ENCODE results near the gene FFAR4.
"Not testable (repeated sequence)": the region's sequence is repeated elsewhere in the genome, so short reads cannot be mapped to it uniquely, and the experiment has no call there.

Gene FFAR4

DNA sequence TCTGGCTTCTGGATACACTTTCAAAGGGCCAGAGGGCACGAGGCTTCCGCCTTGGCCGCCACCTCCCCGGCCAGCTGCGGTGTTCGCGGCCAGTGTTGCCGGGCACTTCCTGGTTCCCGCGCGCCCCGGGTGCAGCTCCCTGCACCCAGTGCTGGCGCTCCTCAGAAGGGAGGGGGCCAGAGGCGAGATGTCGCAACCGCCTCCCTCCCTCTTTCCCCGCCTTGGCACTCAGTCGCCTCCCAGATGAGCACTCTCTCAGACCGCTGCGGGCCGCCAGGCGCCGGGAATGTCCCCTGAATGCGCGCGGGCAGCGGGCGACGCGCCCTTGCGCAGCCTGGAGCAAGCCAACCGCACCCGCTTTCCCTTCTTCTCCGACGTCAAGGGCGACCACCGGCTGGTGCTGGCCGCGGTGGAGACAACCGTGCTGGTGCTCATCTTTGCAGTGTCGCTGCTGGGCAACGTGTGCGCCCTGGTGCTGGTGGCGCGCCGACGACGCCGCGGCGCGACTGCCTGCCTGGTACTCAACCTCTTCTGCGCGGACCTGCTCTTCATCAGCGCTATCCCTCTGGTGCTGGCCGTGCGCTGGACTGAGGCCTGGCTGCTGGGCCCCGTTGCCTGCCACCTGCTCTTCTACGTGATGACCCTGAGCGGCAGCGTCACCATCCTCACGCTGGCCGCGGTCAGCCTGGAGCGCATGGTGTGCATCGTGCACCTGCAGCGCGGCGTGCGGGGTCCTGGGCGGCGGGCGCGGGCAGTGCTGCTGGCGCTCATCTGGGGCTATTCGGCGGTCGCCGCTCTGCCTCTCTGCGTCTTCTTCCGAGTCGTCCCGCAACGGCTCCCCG, at the start of gene FFAR4:
FFAR4 (plus strand) TSS at position 231 of the 842 bp plus-strand sequence; CDS start at position 287, 56 bp downstream.
- no peak for DNase-seq

DNA sequence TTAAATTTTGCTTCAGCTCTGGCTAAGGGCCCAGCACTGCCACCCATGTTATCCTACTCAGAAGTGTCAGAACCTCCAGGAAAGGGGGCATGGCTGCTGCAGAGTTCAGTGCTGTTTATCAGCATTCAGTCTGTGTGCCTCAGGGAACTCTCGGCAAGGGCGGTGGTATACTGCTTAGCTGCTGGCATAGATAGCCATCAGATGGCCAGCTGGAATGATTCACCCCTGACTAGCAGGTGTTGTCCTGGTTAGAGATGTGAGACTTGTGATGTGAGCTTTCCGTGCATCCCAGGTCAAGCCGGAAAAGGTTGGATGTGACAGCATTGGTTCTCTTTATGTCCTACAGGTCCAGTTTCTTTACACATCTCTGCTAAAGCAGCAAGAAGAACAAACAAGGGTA, 47.9 kb upstream of the FFAR4 start:
- no peak for DNase-seq

DNA sequence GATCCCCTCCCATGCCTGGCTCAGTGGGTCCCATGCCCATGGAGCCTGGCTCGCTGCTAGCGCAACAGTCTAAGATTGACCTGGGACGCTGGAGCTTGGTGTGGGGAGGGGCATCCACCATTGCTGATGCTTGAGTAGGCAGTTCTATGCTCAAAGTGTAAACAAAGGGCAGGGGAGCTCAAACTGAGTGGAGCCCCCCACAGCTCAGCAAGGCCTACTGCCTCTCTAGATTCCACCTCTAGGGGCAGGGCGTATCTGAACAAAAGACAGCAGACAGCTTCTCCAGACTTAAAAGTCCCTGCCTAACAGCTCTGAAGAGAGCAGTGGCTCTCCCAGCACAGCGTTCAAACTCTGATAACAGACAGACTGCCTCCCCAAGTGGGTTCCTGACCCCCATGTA, 31.2 kb upstream of the FFAR4 start:
- DNase-seq = no peak

DNA sequence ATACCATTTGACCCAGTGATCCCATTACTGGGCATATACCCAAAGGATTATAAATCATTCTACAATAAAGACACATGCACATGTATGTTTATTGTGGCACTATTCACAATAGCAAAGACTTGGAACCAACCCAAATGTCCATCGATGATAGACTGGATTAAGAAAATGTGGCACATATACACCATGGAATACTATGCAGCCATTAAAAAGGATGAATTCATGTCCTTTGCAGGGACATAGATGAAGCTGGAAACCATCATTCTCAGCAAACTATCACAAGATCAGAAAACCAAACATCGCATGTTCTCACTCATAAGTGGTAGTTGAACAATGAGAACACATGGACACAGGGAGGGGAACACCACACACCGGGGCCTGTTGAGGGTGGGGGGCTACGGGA, 25.6 kb upstream of the FFAR4 start:
- DNase-seq = not testable (repeated sequence)

DNA sequence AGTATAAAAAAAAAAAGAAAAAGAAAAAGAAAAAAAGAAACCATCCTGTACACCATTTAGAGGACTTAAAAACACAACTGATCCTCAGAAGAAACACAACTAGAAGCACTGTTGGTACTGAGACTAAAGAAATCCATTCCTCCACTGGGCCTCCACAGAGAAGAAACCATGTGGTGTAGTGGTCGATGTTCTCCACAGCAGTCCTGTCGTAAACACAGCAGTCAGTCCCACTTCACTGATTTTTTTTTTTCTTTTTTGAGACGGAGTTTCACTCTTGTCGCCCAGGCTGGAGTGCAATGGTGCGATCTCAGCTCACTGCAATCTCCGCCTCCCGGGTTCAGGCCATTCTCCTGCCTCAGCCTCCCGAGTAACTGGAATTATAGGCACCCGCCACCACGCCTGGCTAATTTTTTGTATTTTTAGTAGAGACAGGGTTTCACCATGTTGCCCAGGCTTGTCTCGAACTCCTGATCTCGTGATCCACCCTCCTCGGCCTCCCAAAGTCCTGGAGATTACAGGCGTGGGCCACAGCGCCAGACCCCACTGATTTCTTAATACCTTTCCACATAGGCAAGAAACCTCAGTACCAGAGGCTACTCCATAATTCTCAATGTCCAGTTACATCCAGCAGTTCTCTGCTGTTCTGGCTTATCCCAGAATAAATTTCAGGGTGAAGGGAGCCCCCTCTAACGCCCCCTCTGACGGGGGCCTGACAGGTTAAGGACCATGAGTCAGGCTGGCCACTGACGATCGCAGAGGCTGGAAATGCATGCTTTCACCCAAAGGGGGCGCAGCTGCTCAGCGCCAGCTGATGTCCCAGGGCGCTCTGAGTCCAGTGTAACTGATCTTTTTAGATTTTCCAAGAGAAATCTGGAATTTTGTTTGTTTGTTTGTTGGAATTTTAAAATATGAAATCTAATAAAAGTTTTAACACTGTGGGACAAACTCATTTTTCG, 24.8 kb upstream of the FFAR4 start:
- peak; percentile 4 for DNase-seq

DNA sequence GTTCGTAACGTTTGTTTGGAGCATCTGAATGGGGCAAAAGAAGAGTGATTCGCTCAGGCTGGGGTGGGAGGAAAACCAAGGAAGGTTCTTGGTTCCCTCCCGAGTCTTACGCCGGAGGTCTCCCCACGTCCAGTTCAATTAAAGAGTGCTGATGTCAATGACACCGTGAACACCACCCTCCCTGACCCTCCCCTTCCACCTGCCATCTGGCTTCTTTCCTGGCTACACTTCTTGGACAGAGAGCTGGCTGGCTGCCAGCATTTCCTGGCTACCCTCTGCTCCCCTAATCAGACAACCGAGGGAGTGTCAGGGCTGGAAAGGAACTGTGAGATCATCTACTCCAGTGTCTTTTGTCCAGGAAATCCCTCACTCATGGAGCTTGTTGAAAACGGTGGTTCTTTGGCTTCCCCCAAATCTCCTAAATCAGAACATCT, 24.1 kb upstream of the FFAR4 start:
- no peak for DNase-seq

DNA sequence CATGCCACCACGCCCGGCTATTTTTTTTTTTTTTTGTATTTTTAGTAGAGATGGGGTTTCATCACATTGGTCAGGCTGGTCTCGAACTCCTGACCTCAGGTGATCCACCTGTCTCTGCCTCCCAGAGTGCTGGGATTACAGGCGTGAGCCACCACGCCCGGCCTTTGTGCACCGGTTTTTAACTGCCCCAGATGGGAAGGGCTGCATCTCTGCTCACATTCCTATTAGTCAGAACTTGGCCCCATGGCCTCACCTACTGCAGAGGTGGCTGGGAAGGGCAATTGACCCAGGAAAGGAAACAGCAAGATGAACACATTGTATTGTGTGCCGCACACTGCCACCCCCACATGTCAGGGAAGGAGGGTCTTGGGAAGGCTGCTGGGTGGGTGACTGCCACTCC, 19.5 kb upstream of the FFAR4 start:
- not testable (repeated sequence) for DNase-seq

GRCh38 chr10:93547522-93547921, 18.9 kb upstream of the FFAR4 start:
- DNase-seq = no peak

GRCh38 chr10:93548376-93549071, 17.9 kb upstream of the FFAR4 start:
- no peak for DNase-seq

DNA sequence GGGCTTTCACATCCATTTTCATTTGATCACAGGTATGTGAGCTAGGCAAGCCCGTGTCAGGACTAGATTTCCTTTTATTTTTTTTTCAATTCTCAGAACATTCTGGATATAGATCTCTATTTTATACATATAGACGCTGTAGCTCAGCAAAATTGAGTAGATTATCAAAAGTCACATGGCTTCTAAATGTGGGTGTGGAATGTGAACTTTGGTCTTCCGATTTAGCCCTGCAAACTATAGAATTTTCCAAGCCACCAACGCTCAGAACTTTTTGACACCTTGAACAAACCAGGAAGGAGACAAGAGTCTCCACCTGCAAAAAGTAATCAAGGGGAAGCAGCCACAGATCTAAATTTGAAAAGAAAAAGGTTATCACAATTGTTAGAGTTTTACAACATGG, 15.9 kb upstream of the FFAR4 start:
- no peak for DNase-seq

GRCh38 chr10:93552780-93553179, 13.7 kb upstream of the FFAR4 start:
- no peak for DNase-seq

DNA sequence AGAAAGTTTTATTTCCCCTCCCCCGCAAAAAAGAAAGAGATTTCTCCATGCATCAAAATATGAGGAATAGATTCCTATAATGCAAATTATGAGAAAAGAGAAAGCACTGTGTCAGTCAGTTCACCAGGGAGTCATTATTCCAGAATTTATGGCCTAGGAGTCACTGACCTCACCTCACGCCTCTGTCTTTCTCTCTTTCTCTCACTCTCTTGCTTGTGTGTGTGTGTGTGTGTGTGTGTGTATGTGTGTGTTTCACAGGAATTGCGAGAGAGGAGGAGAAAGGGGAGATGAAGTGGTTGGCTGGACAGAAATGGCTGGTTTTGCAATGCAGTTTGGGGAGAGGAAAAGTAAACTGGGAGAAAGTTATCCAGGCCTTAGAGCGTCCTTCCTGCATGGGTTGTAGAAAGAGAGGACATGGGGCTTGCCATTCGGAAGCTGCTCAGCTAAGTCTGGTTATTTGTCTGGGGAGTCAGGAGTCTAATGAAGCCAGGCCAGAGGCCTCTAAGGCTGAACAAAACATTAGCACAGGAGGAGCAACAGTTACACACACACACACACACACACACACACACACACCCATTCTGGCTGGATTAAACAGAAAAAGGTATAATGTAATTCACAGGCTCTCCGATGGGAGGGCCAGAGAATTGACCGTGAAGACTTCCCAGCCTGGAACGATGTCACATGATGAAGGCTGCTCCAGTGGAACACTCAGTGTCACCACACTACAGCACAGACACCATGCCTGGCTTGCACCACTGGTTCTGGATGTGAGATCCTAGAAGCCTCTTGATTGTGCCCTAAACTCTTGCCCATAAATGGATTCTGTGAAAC, 12.8 kb upstream of the FFAR4 start:
- no peak for DNase-seq

DNA sequence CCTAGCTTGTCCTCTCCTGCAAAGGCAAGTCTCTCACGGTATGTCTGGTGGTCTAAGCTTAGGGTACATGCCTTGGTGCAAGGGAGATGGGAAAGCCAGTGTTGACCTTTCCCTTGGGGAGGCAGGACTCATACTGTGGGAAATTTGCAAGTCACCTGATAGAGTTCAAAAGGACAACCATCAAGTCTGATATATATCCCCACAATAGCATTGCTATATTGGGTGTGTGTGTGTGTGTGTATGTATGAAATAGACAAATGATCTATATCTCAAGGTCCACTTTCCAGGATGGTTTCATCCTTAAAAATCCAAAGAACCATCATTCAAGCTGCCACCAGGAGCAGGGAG, 12.2 kb upstream of the FFAR4 start:
- DNase-seq = no peak

DNA sequence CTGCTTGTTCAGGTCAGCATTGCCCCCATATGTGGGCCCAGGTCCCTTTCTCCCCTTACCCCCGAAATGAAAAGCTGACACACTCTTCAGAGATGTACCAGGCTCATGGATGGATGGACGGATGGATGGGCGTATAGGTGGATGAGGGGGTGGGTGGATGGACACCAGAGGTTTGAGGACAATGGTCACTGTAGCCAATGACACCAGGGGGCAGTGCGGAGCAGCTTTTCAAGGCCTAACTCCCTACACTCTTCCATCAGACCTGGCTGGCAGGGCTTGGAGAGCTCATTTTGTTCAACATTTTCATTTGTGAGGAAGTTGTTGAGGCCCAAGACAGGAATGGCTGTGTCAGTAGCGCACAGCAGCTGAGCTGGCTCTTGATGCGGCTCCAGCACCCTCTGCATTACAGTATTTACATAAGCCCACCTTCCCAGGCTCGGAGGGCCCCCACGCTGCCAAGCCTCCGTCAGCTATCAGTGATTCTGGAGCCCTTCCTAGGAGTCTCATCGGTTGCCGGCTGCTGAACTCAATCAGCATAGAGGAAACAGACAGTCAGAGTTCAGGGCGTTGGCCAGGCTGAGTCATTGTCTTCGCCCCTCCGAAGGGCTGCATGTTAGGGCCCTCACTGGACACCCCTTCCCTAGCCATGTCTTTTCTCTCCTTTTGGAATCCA, 11.6 kb upstream of the FFAR4 start:
- peak; percentile 34 for DNase-seq

- no peak for DNase-seq
Observed at GRCh38 chr10:93559490-93559889, 7.0 kb upstream of the FFAR4 start.

DNA sequence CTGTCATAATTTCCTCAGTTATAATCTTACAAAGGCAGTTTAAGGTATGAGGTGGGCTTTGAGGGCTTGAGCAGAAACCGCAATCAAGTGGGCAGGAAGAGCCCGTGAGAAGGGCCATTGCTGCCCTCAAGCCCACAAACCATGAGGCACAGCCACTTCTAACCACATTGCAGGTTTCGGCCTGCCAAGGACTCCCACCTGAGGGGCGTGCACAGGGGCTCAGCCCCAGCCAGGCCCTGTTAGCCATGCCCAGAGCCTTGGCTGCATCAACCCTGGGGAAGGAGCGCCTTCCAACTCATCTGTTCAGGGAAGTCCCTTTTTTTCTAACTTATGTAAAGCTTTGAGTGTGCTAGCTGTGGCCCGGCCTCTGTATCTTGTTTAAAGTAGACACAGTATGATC, 5.9 kb upstream of the FFAR4 start:
- no peak for DNase-seq

GRCh38 chr10:93565446-93565845, 1.0 kb upstream of the FFAR4 start:
- no peak for DNase-seq

- DNase-seq = no peak
Observed at GRCh38 chr10:93567277-93568104, 1.0 kb downstream of the FFAR4 start.

DNA sequence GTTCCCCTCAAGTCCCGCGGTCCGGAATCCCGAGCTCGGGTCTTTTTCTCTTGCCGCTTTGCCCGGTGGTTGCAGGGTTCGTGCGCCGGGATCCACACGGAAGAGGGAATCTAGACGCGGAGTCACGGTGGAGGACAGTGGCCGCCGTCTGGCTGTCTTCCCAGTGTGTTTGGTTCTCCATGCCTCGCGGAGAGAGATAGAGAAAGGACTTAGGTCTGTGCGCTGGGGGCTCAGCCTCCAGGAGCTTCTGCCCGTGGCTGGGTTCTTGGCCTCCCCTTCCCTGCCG, 1.6 kb downstream of the FFAR4 start:
- DNase-seq = no peak

GRCh38 chr10:93570383-93570782, 3.9 kb downstream of the FFAR4 start:
- no peak for DNase-seq

GRCh38 chr10:93572606-93573005, 6.1 kb downstream of the FFAR4 start:
- DNase-seq = no peak

Data from CD4-positive, alpha-beta T cell treated with Interleukin-21 for 1 hour (primary cell).